ENCODE results near the gene ELAC2. TPM values are rescaled to one million over a fixed set of nuclear protein-coding genes. Genes with fewer than 3 reads are reported as not detected.

ELAC2 gene
- total RNA-seq, 1 experiment from 2014 or later, result 64.4 TPM

DNA sequence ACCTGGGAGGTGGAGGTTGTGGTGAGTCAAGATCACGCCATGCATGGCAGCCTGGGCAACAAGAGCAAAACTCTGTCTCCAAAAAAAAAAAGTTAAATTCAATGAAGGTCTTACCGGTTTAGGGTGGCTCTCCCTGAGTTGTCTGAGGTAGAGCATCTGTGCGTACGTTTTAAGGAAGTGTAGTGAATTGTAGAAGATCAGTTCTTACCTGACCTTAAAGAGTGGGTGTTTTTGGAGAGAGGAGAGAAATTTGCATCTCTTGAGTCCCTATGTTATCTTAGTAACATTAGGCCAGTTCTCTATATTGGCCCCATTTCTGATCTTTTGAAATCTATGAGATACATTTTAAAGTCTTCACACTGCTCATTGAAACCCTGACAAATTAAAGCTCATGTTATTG, 56.2 kb downstream of the ELAC2 start:
- Histone ChIP-seq H3K36me3 (ENCODE audit: insufficient read depth, low read length, poor library complexity, severe bottlenecking) (no peaks in the 10 kb centered on the region), H3K9me3 (ENCODE audit: low read depth, low read length, poor library complexity, severe bottlenecking) (no peaks in the 10 kb centered on the region), H3K4me1 (ENCODE audit: insufficient read depth, low read length, poor library complexity, severe bottlenecking) (no peaks in the 10 kb centered on the region), H3K4me3 (ENCODE audit: low read depth, low read length, poor library complexity, severe bottlenecking) (no peak overlapping the region), H3K27me3 (replicated peaks; ENCODE audit: insufficient read depth, low read depth, low read length, poor library complexity) (no peaks in the 10 kb centered on the region), H3K27ac (ENCODE audit: low read depth, low read length, poor library complexity, severe bottlenecking) (no peak overlapping the region)
- ChIA-PET CTCF (no interaction called here), POLR2A (ENCODE audit: low non-redundant PET) (no interaction called here)
- BruUV-seq (replicated peaks), result no TSS peak
- no peak for DNase-seq (ENCODE audit: low spot score)
- intact Hi-C loops (cut with micrococcal nuclease; ENCODE audit: unreplicated experiment), result no loop called here
- no peak for TF ChIP-seq CTCF (conservative IDR thresholded peaks at IDR 0.05; ENCODE audit: low read depth, low read length)

- no TSS peak for BruUV-seq (replicated peaks)
- no peaks in the 10 kb centered on the region for H3K4me1 ChIP-seq (ENCODE audit: insufficient read depth, low read length, poor library complexity, severe bottlenecking)
- DNase-seq (ENCODE audit: low spot score), result no peak
- no peaks in the 10 kb centered on the region for H3K27me3 ChIP-seq (replicated peaks; ENCODE audit: insufficient read depth, low read depth, low read length, poor library complexity)
- no peak for TF ChIP-seq EZH2 (IDR thresholded peaks at IDR 0.05; ENCODE audit: borderline replicate concordance, low read depth, low read length, poor library complexity, severe bottlenecking)
- TF ChIP-seq CTCF (conservative IDR thresholded peaks at IDR 0.05; ENCODE audit: low read depth, low read length), result no peak
- CTCF ChIA-PET, result no interaction called here
- H3K27ac ChIP-seq (ENCODE audit: low read depth, low read length, poor library complexity, severe bottlenecking), result no peak overlapping the region
- no peaks in the 10 kb centered on the region for H3K36me3 ChIP-seq (ENCODE audit: insufficient read depth, low read length, poor library complexity, severe bottlenecking)
- no peaks in the 10 kb centered on the region for H3K9me3 ChIP-seq (ENCODE audit: low read depth, low read length, poor library complexity, severe bottlenecking)
- POLR2A ChIA-PET (ENCODE audit: low non-redundant PET), result no interaction called here
- intact Hi-C loops (cut with micrococcal nuclease; ENCODE audit: unreplicated experiment), result no loop called here
- H3K4me3 ChIP-seq (ENCODE audit: low read depth, low read length, poor library complexity, severe bottlenecking), result no peak overlapping the region
Measured at GRCh38 chr17:12959441-12959840, 58.4 kb downstream of the ELAC2 start.

DNA sequence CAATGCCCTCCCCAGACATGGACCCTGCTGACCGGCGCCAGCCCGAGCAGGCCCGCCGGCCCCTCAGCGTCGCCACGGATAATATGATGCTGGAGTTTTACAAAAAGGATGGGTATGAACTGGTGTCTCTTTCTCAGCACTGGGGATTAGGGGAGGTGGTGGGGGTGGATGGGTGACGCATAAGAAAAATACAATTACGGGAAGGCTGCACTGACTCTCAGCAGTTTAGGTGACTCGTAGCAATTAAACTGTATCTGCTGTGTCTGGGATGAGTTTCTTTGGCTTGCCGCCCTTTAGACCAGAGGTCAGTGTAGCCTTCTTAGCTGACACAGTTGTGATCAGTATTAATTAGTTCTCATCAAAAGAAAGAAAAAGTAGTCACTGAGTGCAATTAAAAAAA, 59.0 kb downstream of the ELAC2 start:
- no peak for TF ChIP-seq CTCF (conservative IDR thresholded peaks at IDR 0.05; ENCODE audit: low read depth, low read length)
- no peak for TF ChIP-seq EZH2 (IDR thresholded peaks at IDR 0.05; ENCODE audit: borderline replicate concordance, low read depth, low read length, poor library complexity, severe bottlenecking)
- Histone ChIP-seq H3K4me1 (ENCODE audit: insufficient read depth, low read length, poor library complexity, severe bottlenecking) (no peaks in the 10 kb centered on the region), H3K27me3 (replicated peaks; ENCODE audit: insufficient read depth, low read depth, low read length, poor library complexity) (no peaks in the 10 kb centered on the region), H3K4me3 (ENCODE audit: low read depth, low read length, poor library complexity, severe bottlenecking) (no peak overlapping the region), H3K36me3 (ENCODE audit: insufficient read depth, low read length, poor library complexity, severe bottlenecking) (no peaks in the 10 kb centered on the region), H3K9me3 (ENCODE audit: low read depth, low read length, poor library complexity, severe bottlenecking) (no peaks in the 10 kb centered on the region), H3K27ac (ENCODE audit: low read depth, low read length, poor library complexity, severe bottlenecking) (no peak overlapping the region)
- no TSS peak for BruUV-seq (replicated peaks)
- ChIA-PET CTCF (no interaction called here), POLR2A (ENCODE audit: low non-redundant PET) (no interaction called here)
- intact Hi-C loops (cut with micrococcal nuclease; ENCODE audit: unreplicated experiment), result no loop called here
- DNase-seq (ENCODE audit: low spot score), result no peak

Data from A673 (cell line).